Nephron progenitor cell (in vitro differentiated cells): ENCODE results near the gene DRC3.

Experiments used
- DNase-seq: peaks from one replicate; pipeline ENCODE4 v3.0.0; 2021
- H3K27ac Mint-ChIP-seq: 2 replicates; pipeline ENCODE4 v1.8.0; 2021; ENCODE audit warnings: mild to moderate bottlenecking, moderate library complexity, mixed read lengths
- H3K27me3 Mint-ChIP-seq: 2 replicates; pipeline ENCODE4 v1.8.0; 2021; ENCODE audit warnings: mild to moderate bottlenecking, low read depth, mixed read lengths; ENCODE audit not compliant: poor library complexity
- H3K36me3 Mint-ChIP-seq: 2 replicates; pipeline ENCODE4 v1.8.0; 2021; ENCODE audit warnings: low read depth, mixed read lengths
- H3K4me1 Mint-ChIP-seq: 2 replicates; pipeline ENCODE4 v1.8.0; 2021; ENCODE audit warnings: mixed read lengths
- H3K4me3 Mint-ChIP-seq: 2 replicates; pipeline ENCODE4 v1.8.0; 2021; ENCODE audit warnings: mild to moderate bottlenecking, moderate library complexity, mixed read lengths
- H3K9me3 Mint-ChIP-seq: 2 replicates; pipeline ENCODE4 v1.8.0; 2021; ENCODE audit warnings: mild to moderate bottlenecking, moderate library complexity, mixed read lengths
- CTCF ChIP-seq: fragments of 200-600 bp; sonication (generic); IDR thresholded peaks from 2 replicates; pipeline ENCODE4 v1.5.0; 2021; ENCODE audit warnings: antibody characterized with exemption

Gene DRC3

GRCh38 chr17:18031955-18032354 is 59.3 kb downstream of the DRC3 start:
- Mint-ChIP-seq H3K27ac (no peak overlapping the region), H3K36me3 (no peaks in the 10 kb centered on the region), H3K4me1 (peaks cover 22% of the 10 kb centered on the region), H3K9me3 (no peaks in the 10 kb centered on the region), H3K27me3 (no peaks in the 10 kb centered on the region), H3K4me3 (no peak overlapping the region)
- no peak for TF ChIP-seq CTCF
- no peak for DNase-seq

- no peaks in the 10 kb centered on the region for H3K9me3 Mint-ChIP-seq
- peak overlapping the region; percentile 66 for H3K27ac Mint-ChIP-seq
- no peaks in the 10 kb centered on the region for H3K36me3 Mint-ChIP-seq
- H3K4me1 Mint-ChIP-seq: peaks cover 28% of the 10 kb centered on the region
- peak; percentile 53 for TF ChIP-seq CTCF
- peak; percentile 31 for DNase-seq
- no peak overlapping the region for H3K4me3 Mint-ChIP-seq
- no peaks in the 10 kb centered on the region for H3K27me3 Mint-ChIP-seq
These were observed 60.9 kb downstream of the DRC3 start for GRCh38 chr17:18033442-18034099.

GRCh38 chr17:18035704-18036103 is 63.0 kb downstream of the DRC3 start:
- no peak overlapping the region for H3K27ac Mint-ChIP-seq
- peaks cover 44% of the 10 kb centered on the region for H3K4me1 Mint-ChIP-seq
- no peaks in the 10 kb centered on the region for H3K9me3 Mint-ChIP-seq
- TF ChIP-seq CTCF: no peak
- DNase-seq: no peak
- peaks cover 4% of the 10 kb centered on the region for H3K27me3 Mint-ChIP-seq
- no peak overlapping the region for H3K4me3 Mint-ChIP-seq
- H3K36me3 Mint-ChIP-seq: no peaks in the 10 kb centered on the region

- Mint-ChIP-seq H3K4me3 (peak overlapping the region; percentile 99), H3K4me1 (peaks cover 52% of the 10 kb centered on the region), H3K9me3 (no peaks in the 10 kb centered on the region), H3K27ac (no peak overlapping the region), H3K27me3 (peaks cover 6% of the 10 kb centered on the region), H3K36me3 (no peaks in the 10 kb centered on the region)
- no peak for TF ChIP-seq CTCF
- no peak for DNase-seq
These were observed 64.8 kb downstream of the DRC3 start for GRCh38 chr17:18037486-18037885.

GRCh38 chr17:18038149-18038850 is 65.6 kb downstream of the DRC3 start:
- Mint-ChIP-seq H3K4me3 (peak overlapping the region; percentile 99), H3K36me3 (no peaks in the 10 kb centered on the region), H3K9me3 (no peaks in the 10 kb centered on the region), H3K4me1 (peaks cover 53% of the 10 kb centered on the region), H3K27ac (peak overlapping the region; percentile 22), H3K27me3 (peaks cover 6% of the 10 kb centered on the region)
- DNase-seq: no peak
- TF ChIP-seq CTCF: no peak
